GM12878 (cell line): ENCODE results near the gene RNF41. TPM values are rescaled to one million over a fixed set of nuclear protein-coding genes. Genes with fewer than 3 reads are reported as not detected.
"Not testable (repeated sequence)": the region's sequence is repeated elsewhere in the genome, so short reads cannot be mapped to it uniquely, and the experiment has no call there.

Source experiments
- ATAC-seq: fragments of 200-7000 bp; cut with Tn5 transposase; 3 replicates; pipeline ENCODE4 v1.9.1; 2020; ENCODE audit warnings: mild to moderate bottlenecking, moderate library complexity
- BruUV-seq: library from RNA; stranded (reverse); fragments of 400-500 nt; replicated peaks from 2 replicates; lab custom pipeline; 2021; lab: Mats Ljungman, UMichigan
- CTCF ChIA-PET: fragments of 300-600 bp; sonication (Branson Sonifier 250); formaldehyde crosslinking; extraction: SDS; loops from one replicate; lab custom pipeline; 2021; ENCODE audit warnings: inconsistent platforms; lab: Yijun Ruan, JAX
- POLR2A ChIA-PET: fragments of 350-600 bp; formaldehyde crosslinking; extraction: SDS; loops from one replicate; lab custom pipeline; 2021; ENCODE audit warnings: inconsistent platforms; lab: Charles Lee
- RAD21 ChIA-PET: fragments of 300-600 bp; sonication (Branson Sonifier 250); formaldehyde crosslinking; loops from one replicate; lab custom pipeline; 2023; ENCODE audit warnings: antibody characterized with exemption; ENCODE audit not compliant: unreplicated experiment; lab: Charles Lee
- SMC1A ChIA-PET: fragments of 300-600 bp; sonication (Branson Sonifier 250); formaldehyde crosslinking; loops from one replicate; lab custom pipeline; 2023; ENCODE audit not compliant: unreplicated experiment, uncharacterized antibody; lab: Charles Lee
- DNase-seq: peaks from one replicate; pipeline ENCODE4 v3.0.0-alpha.2; 2011; ENCODE audit warnings: low read depth, low spot score
- FAIRE-seq: peaks from 3 replicates; lab custom pipeline; 2011; peaks lifted over from hg19 to GRCh38; lab: Jason Lieb, UNC
- H2AFZ ChIP-seq: 2 replicates; pipeline ENCODE4 v1.6.0; 2011; ENCODE audit warnings: low read depth, low read length, control low read depth; ENCODE audit not compliant: control insufficient read depth
- H3K27ac ChIP-seq: 2 replicates; pipeline ENCODE4 v1.5.1; 2011; ENCODE audit warnings: control low read depth; ENCODE audit not compliant: control insufficient read depth, insufficient read depth
- H3K27me3 ChIP-seq, 2 experiments: replicated peaks in 1 of 2; 2 replicates each; pipeline versions ENCODE4 v1.6.0 to v1.6.1; 2011; ENCODE audit warnings: low read length in 1 of 2; ENCODE audit not compliant: control insufficient read depth in 2 of 2, insufficient read depth in 2 of 2
- H3K36me3 ChIP-seq, 2 experiments: 2 replicates each; pipeline ENCODE4 v1.5.1; 2011; ENCODE audit warnings: low read length in 1 of 2; ENCODE audit not compliant: control insufficient read depth in 2 of 2, insufficient read depth in 2 of 2
- H3K4me1 ChIP-seq: 2 replicates; pipeline ENCODE4 v1.6.1; 2011; ENCODE audit warnings: mild to moderate bottlenecking, low read length, moderate library complexity, mixed read lengths; ENCODE audit not compliant: control insufficient read depth, insufficient read depth
- H3K4me2 ChIP-seq: 2 replicates; pipeline ENCODE4 v1.6.0; 2011; ENCODE audit warnings: control low read depth; ENCODE audit not compliant: control insufficient read depth, insufficient read depth
- H3K4me3 ChIP-seq: fragments of 200-600 bp; sonication (generic); 2 replicates; pipeline ENCODE4 v1.5.1; 2016
- H3K79me2 ChIP-seq: 2 replicates; pipeline ENCODE4 v1.6.0; 2011; ENCODE audit warnings: low read length; ENCODE audit not compliant: control insufficient read depth, insufficient read depth
- H3K9ac ChIP-seq: 2 replicates; pipeline ENCODE4 v1.8.0; 2011; ENCODE audit warnings: low read length, control low read depth, mixed read lengths; ENCODE audit not compliant: control insufficient read depth, insufficient read depth
- H3K9me3 ChIP-seq: replicated peaks from 3 replicates; pipeline ENCODE4 v1.5.1; 2011; ENCODE audit warnings: mild to moderate bottlenecking, low read length; ENCODE audit not compliant: control insufficient read depth, insufficient read depth
- H4K20me1 ChIP-seq: 2 replicates; pipeline ENCODE4 v1.6.0; 2011; ENCODE audit not compliant: control insufficient read depth, insufficient read depth
- BHLHE40 ChIP-seq, 2 experiments: fragments of 450-650 bp in 1 of 2; IDR thresholded peaks; 2 replicates each; pipeline ENCODE4 v1.6.1; 2011 to 2017; ENCODE audit warnings: low read depth in 2 of 2, borderline replicate concordance in 1 of 2, improper control_type of control experiment in 1 of 2, low read length in 1 of 2, mild to moderate bottlenecking in 1 of 2
- SMARCA5 ChIP-seq: fragments of 450-650 bp; IDR thresholded peaks from 2 replicates; pipeline ENCODE4 v1.6.1; 2017; ENCODE audit warnings: mild to moderate bottlenecking
- SUPT20H ChIP-seq: IDR thresholded peaks from 2 replicates; pipeline ENCODE4 v1.6.1; 2011; ENCODE audit warnings: low read depth, mild to moderate bottlenecking, low read length, moderate library complexity, borderline replicate concordance; ENCODE audit not compliant: control insufficient read depth
- ZSCAN29 ChIP-seq: fragments of 450-650 bp; IDR thresholded peaks from 2 replicates; pipeline ENCODE4 v1.6.1; 2017; ENCODE audit warnings: mild to moderate bottlenecking, moderate library complexity
- WGBS: methylation state at CpG from one replicate; pipeline ENCODE4 v1.1.6; 2016; ENCODE audit warnings: low lambda C conversion rate; ENCODE audit not compliant: insufficient replicate concordance, insufficient coverage; ENCODE audit errors: missing lambda C conversion rate; 5-methylcytosine and 5-hydroxymethylcytosine counted together
- in situ Hi-C: fragments of 300-500 bp; cut with MboI; formaldehyde crosslinking; loops from 9 replicates; pipeline ENCODE4 v1.14.3; 2018; ENCODE audit warnings: mixed read lengths
- intact Hi-C: fragments of 100-400 bp; cut with micrococcal nuclease; formaldehyde crosslinking; loops from one replicate; pipeline ENCODE4 v1.14.2; 2022; ENCODE audit not compliant: unreplicated experiment
- polyA plus RNA-seq, 11 experiments: library from polyadenylated mRNA; depleted of rRNA in 4 of 11; unstranded in 6 of 11; stranded (reverse) in 5 of 11; fragments of >200 nt; fragmentation: Nextera tagmentation in 4 of 11; fragmentation: Illumina TruSeq in 1 of 11; extraction: Ambion mirVana in 4 of 11; extraction: Trizol in 1 of 11; gene quantifications; 1 replicate in 1 of 11; 2 replicates in 10 of 11; pipeline versions ENCODE4 v1.2.1 to v1.2.3, GENCODE V29; 2011 to 2016; ENCODE audit warnings: inconsistent platforms in 2 of 11, missing spikeins in 2 of 11, low read depth in 1 of 11
- total RNA-seq, 4 experiments: library from RNA; depleted of rRNA in 3 of 4; stranded (reverse); fragments of >200 nt in 3 of 4; fragmentation: Illumina TruSeq in 1 of 4; extraction: Trizol in 1 of 4; gene quantifications; 2 replicates each; pipeline versions ENCODE4 v1.2.1 to v1.2.3, GENCODE V29; 2013 to 2021
- TF ChIP-seq, protein P1 (sequence below): IDR thresholded peaks from 2 replicates; pipeline ENCODE4 v1.6.1; 2011; ENCODE audit warnings: mild to moderate bottlenecking, low read depth, low read length, moderate library complexity; ENCODE audit not compliant: insufficient replicate concordance
- TF ChIP-seq, protein P2 (sequence below): fragments of 450-650 bp; IDR thresholded peaks from 2 replicates; pipeline ENCODE4 v1.6.1; 2018; ENCODE audit warnings: mild to moderate bottlenecking, low read depth, moderate library complexity; ENCODE audit not compliant: partially characterized antibody
- TF ChIP-seq, protein P3 (sequence below): fragments of 450-650 bp; formaldehyde crosslinking; IDR thresholded peaks from 2 replicates; pipeline ENCODE4 v1.4.0; 2020; ENCODE audit warnings: mild to moderate bottlenecking, moderate library complexity

The RNF41 gene
- total and polyA plus RNA-seq, 10 of the 15 experiments (the other 5 are each of a cell fraction or from before 2014, with no cell fraction given), result 11.1 to 47.8 (median 30.6) TPM

DNA sequence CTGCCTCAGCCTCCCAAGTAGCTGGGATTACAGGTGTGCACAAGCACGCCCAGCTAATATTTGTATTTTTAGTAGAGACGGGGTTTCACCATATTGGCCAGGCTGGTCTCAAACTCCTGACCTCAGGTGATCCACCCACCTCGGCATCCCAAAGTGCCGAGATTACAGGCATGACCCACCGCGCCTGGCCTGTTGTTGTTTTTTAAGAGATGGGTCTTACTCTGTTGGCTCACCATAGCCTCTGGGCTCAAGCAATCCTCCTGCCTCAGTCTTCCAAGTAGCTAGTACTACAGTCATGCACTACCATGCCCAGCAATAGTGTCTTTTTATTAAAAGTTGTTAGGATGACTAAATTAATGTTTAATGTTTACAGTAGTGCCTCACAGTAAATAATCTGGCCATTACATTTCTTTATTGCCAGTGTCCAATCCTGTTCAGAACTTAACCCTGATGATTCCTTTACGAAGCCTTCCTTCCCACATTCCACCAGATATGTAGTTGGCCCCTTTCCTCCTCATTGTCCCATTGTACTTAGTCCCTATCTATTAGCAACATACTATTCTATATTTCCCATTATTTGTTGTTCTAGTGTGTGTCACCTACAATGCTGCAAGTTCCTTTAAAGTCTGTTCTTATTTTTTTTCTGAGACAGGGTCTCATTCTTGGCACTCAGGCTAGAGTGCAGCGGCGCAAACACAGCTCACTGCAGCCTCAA, 23.6 kb downstream of the RNF41 start (continued):
- TF ChIP-seq SMARCA5 (no peak), SUPT20H (no peak), BHLHE40 (IDR thresholded peaks at IDR 0.05; ENCODE audit: borderline replicate concordance in 1 of 2, low read depth in 2 of 2, low read length in 1 of 2) (no peak), ZSCAN29 (no peak)
- TF ChIP-seq, protein P1, sequence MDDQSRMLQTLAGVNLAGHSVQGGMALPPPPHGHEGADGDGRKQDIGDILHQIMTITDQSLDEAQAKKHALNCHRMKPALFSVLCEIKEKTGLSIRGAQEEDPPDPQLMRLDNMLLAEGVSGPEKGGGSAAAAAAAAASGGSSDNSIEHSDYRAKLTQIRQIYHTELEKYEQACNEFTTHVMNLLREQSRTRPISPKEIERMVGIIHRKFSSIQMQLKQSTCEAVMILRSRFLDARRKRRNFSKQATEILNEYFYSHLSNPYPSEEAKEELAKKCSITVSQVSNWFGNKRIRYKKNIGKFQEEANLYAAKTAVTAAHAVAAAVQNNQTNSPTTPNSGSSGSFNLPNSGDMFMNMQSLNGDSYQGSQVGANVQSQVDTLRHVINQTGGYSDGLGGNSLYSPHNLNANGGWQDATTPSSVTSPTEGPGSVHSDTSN, result no peak
- TF ChIP-seq, protein P2, sequence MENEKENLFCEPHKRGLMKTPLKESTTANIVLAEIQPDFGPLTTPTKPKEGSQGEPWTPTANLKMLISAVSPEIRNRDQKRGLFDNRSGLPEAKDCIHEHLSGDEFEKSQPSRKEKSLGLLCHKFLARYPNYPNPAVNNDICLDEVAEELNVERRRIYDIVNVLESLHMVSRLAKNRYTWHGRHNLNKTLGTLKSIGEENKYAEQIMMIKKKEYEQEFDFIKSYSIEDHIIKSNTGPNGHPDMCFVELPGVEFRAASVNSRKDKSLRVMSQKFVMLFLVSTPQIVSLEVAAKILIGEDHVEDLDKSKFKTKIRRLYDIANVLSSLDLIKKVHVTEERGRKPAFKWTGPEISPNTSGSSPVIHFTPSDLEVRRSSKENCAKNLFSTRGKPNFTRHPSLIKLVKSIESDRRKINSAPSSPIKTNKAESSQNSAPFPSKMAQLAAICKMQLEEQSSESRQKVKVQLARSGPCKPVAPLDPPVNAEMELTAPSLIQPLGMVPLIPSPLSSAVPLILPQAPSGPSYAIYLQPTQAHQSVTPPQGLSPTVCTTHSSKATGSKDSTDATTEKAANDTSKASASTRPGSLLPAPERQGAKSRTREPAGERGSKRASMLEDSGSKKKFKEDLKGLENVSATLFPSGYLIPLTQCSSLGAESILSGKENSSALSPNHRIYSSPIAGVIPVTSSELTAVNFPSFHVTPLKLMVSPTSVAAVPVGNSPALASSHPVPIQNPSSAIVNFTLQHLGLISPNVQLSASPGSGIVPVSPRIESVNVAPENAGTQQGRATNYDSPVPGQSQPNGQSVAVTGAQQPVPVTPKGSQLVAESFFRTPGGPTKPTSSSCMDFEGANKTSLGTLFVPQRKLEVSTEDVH, result no peak
- TF ChIP-seq, protein P3, sequence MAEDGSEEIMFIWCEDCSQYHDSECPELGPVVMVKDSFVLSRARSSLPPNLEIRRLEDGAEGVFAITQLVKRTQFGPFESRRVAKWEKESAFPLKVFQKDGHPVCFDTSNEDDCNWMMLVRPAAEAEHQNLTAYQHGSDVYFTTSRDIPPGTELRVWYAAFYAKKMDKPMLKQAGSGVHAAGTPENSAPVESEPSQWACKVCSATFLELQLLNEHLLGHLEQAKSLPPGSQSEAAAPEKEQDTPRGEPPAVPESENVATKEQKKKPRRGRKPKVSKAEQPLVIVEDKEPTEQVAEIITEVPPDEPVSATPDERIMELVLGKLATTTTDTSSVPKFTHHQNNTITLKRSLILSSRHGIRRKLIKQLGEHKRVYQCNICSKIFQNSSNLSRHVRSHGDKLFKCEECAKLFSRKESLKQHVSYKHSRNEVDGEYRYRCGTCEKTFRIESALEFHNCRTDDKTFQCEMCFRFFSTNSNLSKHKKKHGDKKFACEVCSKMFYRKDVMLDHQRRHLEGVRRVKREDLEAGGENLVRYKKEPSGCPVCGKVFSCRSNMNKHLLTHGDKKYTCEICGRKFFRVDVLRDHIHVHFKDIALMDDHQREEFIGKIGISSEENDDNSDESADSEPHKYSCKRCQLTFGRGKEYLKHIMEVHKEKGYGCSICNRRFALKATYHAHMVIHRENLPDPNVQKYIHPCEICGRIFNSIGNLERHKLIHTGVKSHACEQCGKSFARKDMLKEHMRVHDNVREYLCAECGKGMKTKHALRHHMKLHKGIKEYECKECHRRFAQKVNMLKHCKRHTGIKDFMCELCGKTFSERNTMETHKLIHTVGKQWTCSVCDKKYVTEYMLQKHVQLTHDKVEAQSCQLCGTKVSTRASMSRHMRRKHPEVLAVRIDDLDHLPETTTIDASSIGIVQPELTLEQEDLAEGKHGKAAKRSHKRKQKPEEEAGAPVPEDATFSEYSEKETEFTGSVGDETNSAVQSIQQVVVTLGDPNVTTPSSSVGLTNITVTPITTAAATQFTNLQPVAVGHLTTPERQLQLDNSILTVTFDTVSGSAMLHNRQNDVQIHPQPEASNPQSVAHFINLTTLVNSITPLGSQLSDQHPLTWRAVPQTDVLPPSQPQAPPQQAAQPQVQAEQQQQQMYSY (CRISPR knock-in tag), result no peak

DNA sequence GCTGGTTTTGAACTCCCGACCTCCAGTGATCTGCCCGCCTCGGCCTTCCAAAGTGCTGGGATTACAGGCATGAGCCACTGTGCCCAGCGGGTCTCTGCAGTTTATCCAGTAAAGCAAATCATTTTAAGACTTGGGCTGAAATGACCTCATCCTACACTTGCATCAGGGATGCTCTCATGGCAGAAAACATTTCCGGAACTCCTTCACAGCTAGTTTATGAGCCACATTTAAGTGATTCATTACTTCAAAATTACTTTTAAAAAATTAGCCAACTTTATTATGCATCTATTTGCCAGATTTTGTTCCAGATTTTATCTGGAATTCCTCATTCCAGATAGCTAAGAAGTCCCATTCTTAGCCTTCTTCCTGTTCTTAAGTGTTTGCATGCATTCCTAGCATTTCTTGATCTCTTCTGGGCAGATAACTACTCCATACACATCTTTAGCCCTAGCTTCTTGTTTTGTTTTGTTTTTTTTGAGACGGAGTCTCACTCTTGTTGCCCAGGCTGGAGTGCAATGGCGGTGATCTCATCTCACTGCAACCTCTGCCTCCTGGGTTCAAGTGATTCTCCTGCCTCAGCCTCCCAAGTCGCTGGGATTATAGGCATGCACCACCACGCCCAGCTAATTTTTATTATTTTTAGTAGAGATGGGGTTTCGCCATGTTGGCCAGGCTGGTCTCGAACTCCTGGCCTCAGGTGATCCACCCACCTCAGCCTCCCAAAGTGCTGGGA, 24.7 kb downstream of the RNF41 start:
- intact Hi-C loops, result loop anchor here (10.0 kb wide), 1 partner anchor 398 kb away; no protein-coding TSS in a partner anchor
- H3K79me2 ChIP-seq, H3K27ac ChIP-seq, RAD21 ChIA-PET, H3K9ac ChIP-seq, FAIRE-seq, H2AFZ ChIP-seq, BruUV-seq, H3K9me3 ChIP-seq, DNase-seq, H3K36me3 ChIP-seq, H3K27me3 ChIP-seq, ATAC-seq, H3K4me2 ChIP-seq, H3K4me3 ChIP-seq, H4K20me1 ChIP-seq, in situ Hi-C loops, H3K4me1 ChIP-seq: not testable (repeated sequence)
- ChIA-PET POLR2A (interaction anchor here (0.7 kb wide), 2 partner anchors 100 to 1931 kb away, joined by 6 to 9 read pairs; no protein-coding TSS in a partner anchor), SMC1A (interaction anchor here (1.2 to 2.4 kb wide), 3 partner anchors 25 to 267 kb away, joined by 3 to 8 read pairs (median 6); partner anchors contain the start of gene RNF41), CTCF (interaction anchor here (0.7 to 4.7 kb wide), 4 partner anchors 9 to 267 kb away, joined by 3 to 26 read pairs (median 5); no protein-coding TSS in a partner anchor)
- WGBS, result 76% methylated on average over 11 of the region's 11 CpGs
